HepG2 (cell line): ENCODE results near the gene EPB41L3. TPM values are rescaled to one million over a fixed set of nuclear protein-coding genes. Genes with fewer than 3 reads are reported as not detected.

Source experiments
- ATAC-seq: fragments of 200-7000 bp; cut with Tn5 transposase; 3 replicates; pipeline ENCODE4 v1.9.1; 2020; ENCODE audit warnings: mild to moderate bottlenecking, moderate library complexity
- BruUV-seq: library from RNA; stranded (reverse); fragments of 400-500 nt; replicated peaks from 2 replicates; lab custom pipeline; 2021; lab: Mats Ljungman, UMichigan
- CTCF ChIA-PET: fragments of 300-600 bp; formaldehyde crosslinking; extraction: SDS; loops from one replicate; lab custom pipeline; 2021; ENCODE audit warnings: low total read pairs, inconsistent platforms, low intra/inter-chr PET ratio; lab: Yijun Ruan, JAX
- POLR2A ChIA-PET: fragments of 350-600 bp; sonication (Branson Sonifier 250); formaldehyde crosslinking; loops from one replicate; lab custom pipeline; 2020; ENCODE audit warnings: antibody characterized with exemption, inconsistent platforms; lab: Yijun Ruan, JAX
- DNase-seq: peaks from one replicate; pipeline ENCODE4 v3.0.0-alpha.2; 2015; ENCODE audit warnings: low spot score
- FAIRE-seq: peaks from 3 replicates; lab custom pipeline; 2011; peaks lifted over from hg19 to GRCh38; lab: Jason Lieb, UNC
- H2AFZ ChIP-seq: one replicate; pipeline ENCODE4 v1.6.1; 2011; ENCODE audit warnings: low read length, inconsistent platforms
- H3K27ac ChIP-seq: fragments of 300-600 bp; 3 replicates; pipeline ENCODE4 v1.8.0; 2011; ENCODE audit warnings: mixed run types, mild to moderate bottlenecking, mixed read lengths, low read length, inconsistent platforms; ENCODE audit not compliant: insufficient read depth; ENCODE audit errors: extremely low read length
- H3K27me3 ChIP-seq, 2 experiments: fragments of 200-600 bp in 1 of 2; 2 replicates in 1 of 2; 3 replicates in 1 of 2; pipeline versions ENCODE4 v1.6.0 to v1.8.0; 2011; ENCODE audit warnings: low read length in 2 of 2, mild to moderate bottlenecking in 2 of 2, moderate library complexity in 2 of 2, inconsistent platforms in 1 of 2; ENCODE audit not compliant: insufficient read depth in 2 of 2, control insufficient read depth in 1 of 2
- H3K36me3 ChIP-seq, 2 experiments: fragments of 200-600 bp in 1 of 2; replicated peaks in 1 of 2; 2 replicates in 1 of 2; 3 replicates in 1 of 2; pipeline versions ENCODE4 v1.5.1 to v1.8.0; 2011; ENCODE audit warnings: low read length in 2 of 2, inconsistent platforms in 1 of 2; ENCODE audit not compliant: insufficient read depth in 2 of 2, control insufficient read depth in 1 of 2
- H3K4me1 ChIP-seq: 2 replicates; pipeline ENCODE4 v1.5.1; 2012; ENCODE audit warnings: low read length, inconsistent platforms; ENCODE audit not compliant: insufficient read depth
- H3K4me2 ChIP-seq: 2 replicates; pipeline ENCODE4 v1.6.0; 2011; ENCODE audit warnings: low read depth, low read length, inconsistent platforms
- H3K4me3 ChIP-seq, 3 experiments: fragments of 200-600 bp in 1 of 3; sonication (generic), shearing (Covaris generic) in 1 of 3; replicated peaks in 1 of 3; 2 replicates each; pipeline ENCODE4 v1.5.1; 2011 to 2016; ENCODE audit warnings: low read length in 3 of 3, inconsistent platforms in 2 of 3, low read depth in 2 of 3, mild to moderate bottlenecking in 2 of 3, control low read depth in 1 of 3, mixed read lengths in 1 of 3; ENCODE audit not compliant: insufficient read depth in 1 of 3
- H3K79me2 ChIP-seq: one replicate; pipeline ENCODE4 v1.6.1; 2011; ENCODE audit warnings: low read length, inconsistent platforms; ENCODE audit not compliant: insufficient read depth
- H3K9ac ChIP-seq: 2 replicates; pipeline ENCODE4 v1.6.0; 2011; ENCODE audit warnings: mild to moderate bottlenecking, low read depth, low read length, inconsistent platforms; ENCODE audit not compliant: insufficient read depth
- H3K9me3 ChIP-seq: 2 replicates; pipeline ENCODE4 v1.5.1; 2012; ENCODE audit warnings: mild to moderate bottlenecking, low read length
- H4K20me1 ChIP-seq: 2 replicates; pipeline ENCODE4 v1.6.0; 2011; ENCODE audit warnings: inconsistent platforms, mild to moderate bottlenecking, low read length, moderate library complexity; ENCODE audit not compliant: insufficient read depth
- BORCS8-MEF2B ChIP-seq: sonication (generic); formaldehyde crosslinking; IDR thresholded peaks from 2 replicates; pipeline ENCODE4 v1.8.0; 2022; ENCODE audit warnings: mild to moderate bottlenecking, missing genetic modification reagents
- CBX5 ChIP-seq: sonication (generic); formaldehyde crosslinking; IDR thresholded peaks from 2 replicates; pipeline ENCODE4 v1.4.0; 2020; ENCODE audit warnings: missing genetic modification reagents, borderline replicate concordance
- CSRNP1 ChIP-seq: sonication (generic); formaldehyde crosslinking; IDR thresholded peaks from 2 replicates; pipeline ENCODE4 v1.8.1; 2023; ENCODE audit warnings: mild to moderate bottlenecking, missing genetic modification reagents
- ETV6 ChIP-seq: sonication (generic); formaldehyde crosslinking; conservative IDR thresholded peaks from 2 replicates; pipeline ENCODE4 v1.4.0; 2020; ENCODE audit warnings: missing genetic modification reagents
- IRF2 ChIP-seq: IDR thresholded peaks from 2 replicates; pipeline ENCODE4 v1.6.1; 2018; ENCODE audit warnings: missing genetic modification reagents, missing compliant biosample characterization
- NBN ChIP-seq: fragments of 450-650 bp; conservative IDR thresholded peaks from 2 replicates; pipeline ENCODE4 v1.6.1; 2017
- NFKB2 ChIP-seq: sonication (generic); formaldehyde crosslinking; IDR thresholded peaks from 2 replicates; pipeline ENCODE4 v1.4.0; 2020; ENCODE audit warnings: missing genetic modification reagents, borderline replicate concordance
- RFX1 ChIP-seq: fragments of 450-650 bp; IDR thresholded peaks from 2 replicates; pipeline ENCODE4 v1.6.1; 2017
- ZNF18 ChIP-seq: sonication (generic); formaldehyde crosslinking; IDR thresholded peaks from 2 replicates; pipeline ENCODE4 v1.8.0; 2022; ENCODE audit warnings: mild to moderate bottlenecking, missing genetic modification reagents; ENCODE audit not compliant: insufficient replicate concordance
- ZNF737 ChIP-seq: sonication (generic); formaldehyde crosslinking; IDR thresholded peaks from 2 replicates; pipeline ENCODE4 v1.5.0; 2020; ENCODE audit warnings: missing genetic modification reagents, mild to moderate bottlenecking, borderline replicate concordance
- WGBS: methylation state at CpG from one replicate; pipeline ENCODE4 v1.1.6; 2017; ENCODE audit warnings: low lambda C conversion rate; 5-methylcytosine and 5-hydroxymethylcytosine counted together
- in situ Hi-C: cut with HindIII; loops from 2 replicates; pipeline ENCODE4 v1.10.0; 2017; ENCODE audit warnings: low pct_unique_long_range_greater_than_20kb; ENCODE audit not compliant: extremely low pct_ligation_motif_present
- intact Hi-C: fragments of 100-400 bp; cut with micrococcal nuclease; formaldehyde crosslinking; loops from one replicate; pipeline ENCODE4 v1.10.0; 2022; ENCODE audit not compliant: unreplicated experiment
- polyA plus RNA-seq, 8 experiments: library from polyadenylated mRNA; depleted of rRNA in 3 of 8; stranded (reverse) in 7 of 8; unstranded in 1 of 8; fragments of >200 nt; fragmentation: Illumina TruSeq in 4 of 8; extraction: Trizol in 4 of 8; gene quantifications; 2 replicates each; pipeline versions ENCODE4 v1.2.1 to v1.2.3, GENCODE V29; 2011 to 2016; ENCODE audit warnings: low read depth in 4 of 8, missing spikeins in 1 of 8, mixed read lengths in 1 of 8; ENCODE audit not compliant: insufficient read depth in 1 of 8
- total RNA-seq, 5 experiments: library from RNA; depleted of rRNA; stranded (reverse); fragments of >200 nt; fragmentation: Illumina TruSeq; extraction: Trizol; gene quantifications; 2 replicates each; pipeline ENCODE4 v1.2.3, GENCODE V29; 2016; ENCODE audit warnings: low read depth in 1 of 5

The EPB41L3 gene
- total and polyA plus RNA-seq, 2 of the 13 experiments (the other 11 are each of a cell fraction or from before 2014, with no cell fraction given): not detected

- no peak overlapping the region for H3K27ac ChIP-seq
- no peaks in the 10 kb centered on the region for H3K4me1 ChIP-seq
- no peak overlapping the region for H3K9ac ChIP-seq
- intact Hi-C loops: no loop called here
- WGBS: under 1% methylated on average over 10 of the region's 10 CpGs
- no peak for DNase-seq
- no peaks in the 10 kb centered on the region for H3K79me2 ChIP-seq
- no TSS peak for BruUV-seq
- in situ Hi-C loops: no loop called here
- H3K4me3 ChIP-seq: no peak overlapping the region
- no peak for TF ChIP-seq NBN
- no peak for TF ChIP-seq NFKB2 (CRISPR knock-in tag)
- TF ChIP-seq CSRNP1 (CRISPR knock-in tag): no peak
- no peak for TF ChIP-seq ZNF737 (CRISPR knock-in tag)
- TF ChIP-seq CBX5 (CRISPR knock-in tag): no peak
- no peak for TF ChIP-seq RFX1
- no peak for TF ChIP-seq IRF2 (CRISPR knock-in tag)
- TF ChIP-seq ZNF18 (CRISPR knock-in tag): no peak
- TF ChIP-seq BORCS8-MEF2B (CRISPR knock-in tag): no peak
- TF ChIP-seq ETV6 (CRISPR knock-in tag): no peak
- peaks cover 0 to 17% of the 10 kb centered on the region in 2 experiments; a peak in 2 of 5 replicates for H3K27me3 ChIP-seq
- no peak overlapping the region for H3K4me2 ChIP-seq
- H3K36me3 ChIP-seq: no peaks in the 10 kb centered on the region
- ChIA-PET POLR2A (no interaction called here), CTCF (no interaction called here)
- H2AFZ ChIP-seq: no peak overlapping the region
- no peaks in the 10 kb centered on the region for H4K20me1 ChIP-seq
- FAIRE-seq: no peak
- no peak for ATAC-seq
- H3K9me3 ChIP-seq: no peaks in the 10 kb centered on the region
These were observed 24.1 kb downstream of the EPB41L3 start for GRCh38 chr18:5519448-5520298.
